ENCODE measurements around the gene NHSL1.

GRCh38 chr6:138372711-138373463, 126.4 kb downstream of the NHSL1 start:
- TF ChIP-seq TAF1 (IDR thresholded peaks at IDR 0.05; ENCODE audit: borderline replicate concordance, insufficient read depth, low read length) = no peak
- TF ChIP-seq SIN3A (IDR thresholded peaks at IDR 0.05; ENCODE audit: borderline replicate concordance, insufficient read depth, low read length) = no peak
- TF ChIP-seq POLR2AphosphoS5 (IDR thresholded peaks at IDR 0.05; ENCODE audit: low read depth, low read length) = no peak
- no peak for TF ChIP-seq FOXP2 (optimal IDR thresholded peaks at IDR 0.05; ENCODE audit: borderline replicate concordance, extremely low read depth, extremely low read length, insufficient read depth)
